ENCODE measurements around the gene ROBO3.

DNA sequence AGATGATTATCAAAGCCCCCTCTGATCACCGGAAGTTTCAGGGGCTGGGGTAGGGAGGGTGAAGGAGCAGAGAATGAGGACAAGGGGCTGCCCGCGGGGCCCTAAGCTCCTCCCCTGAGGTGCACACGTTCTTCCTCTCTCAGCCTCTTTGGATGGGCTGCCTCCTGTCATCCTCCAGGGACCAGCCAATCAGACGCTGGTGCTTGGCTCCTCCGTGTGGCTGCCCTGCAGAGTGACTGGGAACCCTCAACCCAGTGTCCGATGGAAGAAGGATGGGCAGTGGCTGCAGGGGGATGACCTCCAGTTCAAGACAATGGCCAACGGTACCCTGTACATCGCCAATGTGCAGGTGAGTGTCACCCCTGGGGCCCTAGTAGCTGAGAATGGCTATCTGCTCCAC lies 7.5 kb downstream of the ROBO3 start:
- TF ChIP-seq EZH2 (IDR thresholded peaks at IDR 0.05) (no peak), POLR2AphosphoS5 (IDR thresholded peaks at IDR 0.05; ENCODE audit: borderline replicate concordance, low read depth, low read length) (no peak), FOXP2 (optimal IDR thresholded peaks at IDR 0.05; ENCODE audit: control extremely low read depth, extremely low read length, insufficient read depth) (no peak)

All from SK-N-MC (cell line).